ENCODE measurements around the gene ZNF789.

The ZNF789 gene

DNA sequence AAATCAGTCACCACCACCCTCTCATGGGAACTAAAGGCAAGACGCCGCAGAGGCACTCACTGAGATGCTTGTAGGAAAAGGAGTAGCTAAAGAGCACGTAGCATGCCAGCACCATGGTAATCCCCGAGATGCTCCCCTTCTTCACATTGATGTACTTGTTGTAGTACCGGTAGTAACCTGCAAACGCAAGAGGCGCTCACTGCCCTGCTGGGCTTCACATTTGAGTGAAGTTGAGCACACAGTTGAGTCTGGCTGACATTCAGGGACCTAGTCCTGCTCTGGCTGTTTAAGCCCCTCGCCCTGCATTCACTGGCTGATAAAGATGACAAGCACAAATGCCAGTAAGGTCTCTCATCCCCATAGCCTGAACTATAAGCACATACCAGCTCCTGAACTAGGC lies 13.6 kb upstream of the ZNF789 start:
- DNase-seq: peak; percentile 13

DNA sequence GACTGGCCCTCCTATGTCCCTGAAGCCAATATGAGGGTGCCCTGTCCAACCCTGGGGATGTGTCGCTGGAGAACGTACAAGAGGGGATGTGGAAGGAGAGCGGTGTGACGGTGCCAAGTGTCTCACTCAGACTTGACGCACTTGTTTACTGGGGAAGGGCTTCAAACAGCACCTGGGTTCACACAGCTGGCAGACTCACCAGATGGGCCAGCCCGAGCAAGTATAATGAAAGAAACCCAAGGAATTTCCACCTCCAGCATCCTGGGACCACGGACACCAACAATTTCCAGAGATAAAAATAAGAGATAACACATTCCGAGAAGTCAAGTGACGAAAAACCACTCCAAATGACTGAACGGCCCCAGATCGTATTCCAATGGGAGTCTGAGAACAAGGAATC lies 12.0 kb upstream of the ZNF789 start:
- no peak for DNase-seq

DNA sequence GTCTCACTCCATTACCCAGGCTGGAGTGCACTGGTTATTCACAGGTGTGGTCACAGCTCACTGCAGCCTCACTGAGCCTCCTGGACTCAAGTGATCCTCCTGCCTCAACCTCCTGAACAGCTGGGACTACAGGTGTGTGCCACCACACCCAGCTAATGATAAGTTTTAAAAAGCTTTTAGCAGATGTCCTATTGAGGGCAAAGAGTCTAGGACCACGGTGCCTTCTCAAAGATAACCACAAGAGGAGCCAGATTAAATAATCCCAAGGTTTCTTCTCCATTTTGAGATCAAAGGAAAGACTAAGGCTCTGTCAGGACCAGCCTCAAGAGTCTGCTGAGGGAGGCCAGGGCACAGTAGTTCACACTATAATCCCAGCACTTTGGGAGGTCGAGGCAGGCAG lies 11.5 kb upstream of the ZNF789 start:
- no peak for DNase-seq

DNA sequence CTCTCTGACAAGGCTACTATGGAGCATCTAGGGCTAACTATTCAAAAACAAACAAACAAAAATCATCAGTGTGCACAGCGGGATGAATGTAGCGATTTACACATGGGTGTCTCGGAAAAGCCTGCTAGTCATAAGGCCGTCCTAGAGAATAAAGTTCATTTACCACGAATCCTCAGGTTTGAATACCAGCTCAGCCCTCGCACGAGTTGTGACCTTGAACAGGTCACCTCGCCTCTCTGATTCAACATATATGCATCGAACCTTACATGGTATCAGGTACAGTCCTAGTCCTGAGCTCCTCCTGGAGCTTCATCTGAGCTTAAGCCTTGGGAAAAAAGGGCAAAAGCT lies 7.3 kb upstream of the ZNF789 start:
- no peak for DNase-seq

DNA sequence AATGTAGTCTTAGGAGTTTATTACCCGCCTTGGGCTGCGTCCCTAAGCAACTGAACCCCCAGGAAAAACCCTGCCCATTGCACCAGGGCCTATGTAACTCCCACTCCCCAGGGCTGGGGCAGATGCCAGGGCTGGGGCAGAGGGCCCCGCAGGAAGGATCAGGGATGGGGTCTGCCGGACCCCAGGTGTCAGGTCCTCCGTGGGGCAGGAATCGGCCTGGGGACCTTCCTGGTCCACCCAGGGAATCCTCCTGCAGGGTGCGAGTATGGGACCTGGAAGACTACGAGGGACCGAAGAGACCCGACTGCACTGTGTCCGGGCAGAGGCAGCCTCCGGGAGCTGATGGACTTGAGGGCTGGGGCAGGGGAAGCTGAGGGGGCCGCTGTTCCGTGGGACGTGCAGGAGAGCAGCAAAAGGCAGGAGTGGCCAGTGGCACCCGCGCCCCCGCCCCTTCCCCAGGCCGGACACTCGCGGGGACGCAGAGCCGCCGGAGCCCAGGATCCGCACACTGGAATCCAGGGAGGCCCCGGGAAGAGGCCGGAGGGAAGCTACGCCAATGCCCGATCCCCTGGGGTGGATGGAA lies 4.3 kb upstream of the ZNF789 start:
- DNase-seq: no peak

DNA sequence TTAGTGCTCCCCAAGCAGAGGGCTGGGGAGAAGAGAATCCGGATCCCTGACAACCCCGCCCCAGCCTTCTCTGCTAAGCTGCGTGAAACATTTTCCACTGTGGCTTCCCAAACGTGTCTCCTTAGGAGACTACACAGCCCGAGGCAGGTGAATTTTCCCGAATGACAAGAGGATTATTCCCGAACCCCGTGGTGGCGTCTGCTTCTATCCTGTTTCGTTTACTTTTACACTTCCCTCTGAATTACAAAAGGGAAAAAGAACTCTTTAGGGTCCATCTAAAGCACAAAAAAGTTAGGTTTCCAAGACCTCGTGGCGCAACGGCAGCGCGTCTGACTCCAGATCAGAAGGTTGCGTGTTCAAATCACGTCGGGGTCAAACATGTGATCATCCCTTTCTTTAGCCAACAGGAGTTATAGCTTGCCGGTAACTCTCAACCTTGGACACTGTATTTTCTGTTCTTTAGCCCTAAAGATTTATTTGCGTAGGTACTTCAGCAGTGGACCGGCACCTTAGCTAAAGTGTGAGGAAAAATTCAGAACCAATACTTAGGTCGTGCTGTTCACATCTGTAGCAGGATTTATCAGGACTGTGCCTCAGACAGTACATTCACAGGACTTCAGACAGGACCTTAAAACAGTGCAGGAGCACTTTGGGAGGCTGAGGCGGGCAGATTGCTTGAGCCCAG lies 3.2 kb upstream of the ZNF789 start:
- no peak for DNase-seq

DNA sequence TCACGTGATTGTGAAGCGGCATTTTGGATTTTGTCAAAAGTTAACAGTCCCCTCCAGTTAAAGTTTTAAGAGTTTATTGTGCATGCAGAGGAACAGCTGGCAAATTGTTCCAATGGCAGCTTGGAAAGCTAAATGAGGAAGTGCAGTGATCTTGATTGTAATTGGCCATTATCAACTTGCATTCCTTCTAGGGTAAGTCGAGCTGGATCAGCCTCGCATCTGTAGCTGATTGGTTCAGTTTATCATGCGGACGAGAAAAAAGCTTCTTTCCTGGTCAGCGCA lies 566 bp downstream of the ZNF789 start:
- peak; percentile 82 for DNase-seq

DNA sequence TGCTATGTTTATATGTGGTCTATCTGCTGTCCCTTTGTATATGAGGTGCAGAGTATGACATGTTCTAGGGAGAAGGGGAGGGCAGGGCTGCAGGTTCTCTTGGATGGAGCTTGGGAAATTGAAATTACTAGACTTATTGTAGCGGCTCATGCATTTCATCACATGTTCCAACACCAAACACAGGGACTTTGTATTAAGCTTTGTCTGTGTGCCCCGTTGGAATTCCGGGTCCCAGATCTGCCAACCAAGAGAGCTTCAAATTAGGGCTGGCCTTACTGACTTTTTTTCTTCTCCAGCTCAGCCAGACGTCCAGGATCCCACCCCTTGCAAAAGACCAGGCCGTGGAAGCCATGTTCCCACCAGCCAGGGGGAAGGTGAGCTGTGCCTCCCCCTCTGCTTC lies 3.4 kb downstream of the ZNF789 start:
- DNase-seq: no peak

DNA sequence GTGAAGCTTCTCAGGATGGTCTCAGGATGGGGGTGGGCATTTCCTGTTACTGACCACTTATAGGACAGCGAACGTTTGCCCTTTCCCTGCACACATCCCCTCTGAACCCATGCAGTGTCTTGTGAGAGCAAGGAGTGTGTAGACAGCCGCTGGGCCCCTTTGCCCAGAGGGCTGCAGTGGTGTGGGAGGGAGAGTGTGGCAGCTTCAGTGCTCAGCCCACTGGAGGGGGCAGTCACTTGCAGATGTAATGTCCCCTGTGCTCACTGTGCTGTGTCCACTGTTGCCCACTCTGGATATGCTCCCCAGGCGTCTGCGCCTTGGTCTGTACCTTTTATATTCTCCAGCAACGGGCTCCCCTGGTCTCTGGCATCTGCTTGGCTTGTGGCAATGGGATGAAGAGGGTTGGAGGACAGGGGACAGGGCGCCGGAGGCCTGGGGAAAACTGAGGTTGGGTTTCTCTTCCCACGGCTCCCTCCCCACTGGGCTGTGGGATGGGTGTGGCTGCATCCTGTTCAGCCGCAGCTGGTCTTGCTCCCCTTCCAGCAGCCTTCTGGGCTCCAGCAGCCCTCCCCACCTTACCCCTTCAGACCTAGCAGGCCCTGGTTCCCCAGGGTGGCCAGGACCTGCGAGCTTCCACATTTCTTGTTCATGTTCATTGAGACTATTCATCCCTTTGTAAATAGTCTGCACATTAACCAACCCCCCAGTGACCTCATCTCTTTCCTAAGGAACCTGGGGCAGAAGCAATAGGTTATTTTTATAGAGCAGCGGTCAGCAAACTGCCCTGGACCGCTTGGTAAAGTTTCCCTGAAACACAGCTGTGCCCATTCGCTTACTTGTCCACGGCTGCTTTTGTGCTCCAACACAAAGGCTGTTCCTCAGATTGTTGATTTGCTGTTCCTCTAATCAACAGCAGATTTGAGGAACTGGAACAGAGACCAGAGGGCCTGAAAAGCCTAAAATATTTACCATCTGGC lies 6.1 kb downstream of the ZNF789 start:
- DNase-seq: peak; percentile 10

DNA sequence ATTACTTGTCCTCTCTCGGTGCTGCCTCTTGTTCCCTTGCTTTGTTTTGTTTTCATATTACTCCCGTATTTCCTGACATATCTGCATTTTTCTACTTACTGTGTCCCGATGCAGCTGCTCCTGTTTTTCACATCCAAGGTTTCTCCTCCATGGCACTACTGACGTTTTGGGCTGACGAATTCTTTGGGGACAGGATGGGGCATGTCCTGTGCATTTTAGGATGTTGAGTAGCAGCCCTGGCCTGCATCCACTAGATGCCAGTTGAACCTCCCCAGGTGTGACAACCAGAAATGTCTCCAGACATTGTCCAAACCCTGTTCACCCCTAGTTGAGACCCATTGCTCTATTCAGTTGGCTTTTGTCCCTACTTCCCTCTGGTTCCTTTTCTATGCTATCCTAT lies 12.4 kb downstream of the ZNF789 start:
- DNase-seq: no peak

DNA sequence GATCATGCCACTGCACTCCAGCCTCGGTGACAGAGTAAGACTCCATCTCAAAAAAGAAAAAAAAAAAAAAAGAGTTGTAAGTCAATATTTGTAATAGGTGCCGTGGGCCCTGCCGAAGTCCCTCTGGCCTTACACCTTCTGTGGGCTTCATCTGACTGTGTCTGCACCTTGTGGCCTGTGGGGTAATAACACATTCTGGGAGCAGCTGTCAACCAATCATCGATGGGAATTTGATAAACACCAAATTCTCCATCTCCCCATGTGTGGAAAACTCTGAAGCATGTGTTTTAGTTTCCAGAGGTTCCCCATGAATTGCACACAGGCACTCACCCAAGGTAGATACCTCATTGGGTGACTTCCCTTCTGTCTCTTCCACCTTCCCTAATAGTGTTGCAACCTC lies 16.5 kb downstream of the ZNF789 start:
- DNase-seq: no peak

DNA sequence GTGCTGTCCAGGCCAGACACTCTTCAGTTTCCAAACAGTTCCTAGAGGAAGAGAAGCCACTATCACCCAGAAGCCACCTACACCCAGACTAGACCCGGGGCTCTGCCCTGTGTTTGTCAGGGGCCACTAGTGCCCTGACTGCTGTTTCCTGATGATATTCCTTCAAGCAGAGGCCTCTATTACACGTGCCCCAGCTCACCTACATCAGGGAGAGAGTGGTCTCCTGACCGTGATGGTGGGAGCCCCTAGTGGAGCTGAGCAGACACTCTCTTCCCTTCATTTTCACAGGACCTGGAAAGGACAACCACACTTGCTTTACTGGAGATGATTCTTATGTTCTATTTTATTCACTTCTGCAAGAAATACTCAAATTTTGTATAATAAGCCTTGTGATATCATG lies 18.2 kb downstream of the ZNF789 start:
- no peak for DNase-seq

DNA sequence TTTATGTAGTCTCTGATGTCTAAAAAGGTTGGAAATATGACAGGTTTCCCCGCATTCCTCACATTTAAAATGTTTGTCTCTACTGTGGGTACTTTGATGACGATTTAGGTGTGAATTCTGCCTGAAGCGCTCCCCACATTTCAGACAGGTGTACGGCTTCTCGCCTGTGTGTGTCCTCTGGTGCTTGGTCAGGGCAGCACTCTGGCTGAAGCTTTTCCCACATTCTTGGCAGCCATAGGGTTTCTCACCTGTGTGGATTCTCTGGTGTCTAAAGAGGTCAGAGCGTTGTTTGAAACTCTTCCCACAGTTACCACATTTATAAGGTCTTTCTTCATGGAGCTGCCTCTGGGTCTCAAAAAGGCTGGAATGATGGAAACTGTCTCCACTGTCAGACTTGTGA lies 21.1 kb downstream of the ZNF789 start:
- no peak for DNase-seq

DNA sequence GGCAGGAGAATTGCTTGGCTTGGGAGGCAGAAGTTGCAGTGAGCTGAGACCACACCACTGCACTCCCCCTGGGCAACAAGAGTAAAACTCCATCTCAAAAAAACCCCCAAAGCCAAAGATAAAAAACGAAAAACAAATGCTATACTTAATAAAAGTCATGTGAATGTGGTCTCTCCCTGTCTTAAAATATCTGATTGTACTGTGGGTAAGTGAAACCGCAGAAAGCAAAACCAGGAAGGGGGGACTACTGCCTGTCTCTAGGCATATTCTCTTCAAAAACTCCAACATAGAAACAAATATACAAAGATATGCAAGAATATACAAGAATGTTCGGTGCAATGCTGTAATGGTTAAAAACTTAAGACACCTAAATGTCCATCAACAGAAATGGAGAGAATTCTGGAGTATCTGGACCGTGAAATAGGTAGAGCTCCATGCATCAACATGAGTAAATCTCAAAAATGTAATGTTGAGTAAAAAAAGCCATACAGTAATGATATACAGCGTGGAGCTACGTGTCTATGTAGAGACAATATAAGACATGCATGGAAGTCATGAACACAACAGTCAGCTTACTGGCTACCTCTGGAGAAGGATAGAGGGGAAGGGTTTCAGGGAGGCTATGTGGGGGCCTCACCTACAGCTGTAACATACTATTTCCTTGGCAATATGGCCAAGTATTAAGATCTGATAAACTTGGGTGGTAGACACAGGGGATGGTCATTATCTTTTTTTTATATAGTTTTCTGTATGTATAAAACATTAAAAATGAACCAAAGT lies 25.3 kb downstream of the ZNF789 start:
- DNase-seq: no peak

DNA sequence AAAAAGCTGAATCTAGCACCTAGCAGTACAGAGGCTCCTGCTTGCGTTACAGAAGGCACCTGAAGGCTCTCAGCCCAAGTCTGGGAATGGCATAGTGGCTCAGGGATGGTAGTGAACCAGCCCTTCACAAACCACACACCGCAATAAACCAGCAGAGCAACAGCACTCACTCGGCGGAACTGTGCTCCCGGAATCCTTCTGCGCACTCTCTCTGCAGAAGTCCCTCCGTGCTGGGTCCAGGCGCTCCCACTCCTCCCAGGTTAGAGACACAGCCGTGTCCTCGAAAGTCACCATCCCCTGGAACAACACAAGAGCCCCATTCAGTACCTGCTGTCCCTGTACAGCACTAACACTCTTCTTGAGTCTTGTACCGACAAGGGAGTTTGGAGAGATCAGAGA lies 25.9 kb downstream of the ZNF789 start:
- DNase-seq: no peak

DNA sequence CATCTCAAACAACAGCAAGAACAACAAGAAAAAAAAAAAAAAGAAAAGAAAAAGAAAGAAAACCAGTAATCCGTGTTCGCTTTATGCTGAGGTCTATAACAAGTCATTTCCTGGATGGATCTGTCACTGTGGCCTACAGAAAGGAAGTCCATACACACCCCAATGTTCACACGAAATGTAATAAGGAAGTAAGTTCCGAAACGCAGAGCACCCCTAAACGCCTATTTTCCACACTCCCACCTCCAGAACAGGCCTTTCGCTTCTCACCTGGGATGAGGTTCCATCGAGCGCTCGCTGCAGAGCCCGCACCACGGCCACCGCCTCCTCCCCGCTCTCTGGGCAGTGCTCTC lies 26.7 kb downstream of the ZNF789 start:
- DNase-seq: peak; percentile 52

DNA sequence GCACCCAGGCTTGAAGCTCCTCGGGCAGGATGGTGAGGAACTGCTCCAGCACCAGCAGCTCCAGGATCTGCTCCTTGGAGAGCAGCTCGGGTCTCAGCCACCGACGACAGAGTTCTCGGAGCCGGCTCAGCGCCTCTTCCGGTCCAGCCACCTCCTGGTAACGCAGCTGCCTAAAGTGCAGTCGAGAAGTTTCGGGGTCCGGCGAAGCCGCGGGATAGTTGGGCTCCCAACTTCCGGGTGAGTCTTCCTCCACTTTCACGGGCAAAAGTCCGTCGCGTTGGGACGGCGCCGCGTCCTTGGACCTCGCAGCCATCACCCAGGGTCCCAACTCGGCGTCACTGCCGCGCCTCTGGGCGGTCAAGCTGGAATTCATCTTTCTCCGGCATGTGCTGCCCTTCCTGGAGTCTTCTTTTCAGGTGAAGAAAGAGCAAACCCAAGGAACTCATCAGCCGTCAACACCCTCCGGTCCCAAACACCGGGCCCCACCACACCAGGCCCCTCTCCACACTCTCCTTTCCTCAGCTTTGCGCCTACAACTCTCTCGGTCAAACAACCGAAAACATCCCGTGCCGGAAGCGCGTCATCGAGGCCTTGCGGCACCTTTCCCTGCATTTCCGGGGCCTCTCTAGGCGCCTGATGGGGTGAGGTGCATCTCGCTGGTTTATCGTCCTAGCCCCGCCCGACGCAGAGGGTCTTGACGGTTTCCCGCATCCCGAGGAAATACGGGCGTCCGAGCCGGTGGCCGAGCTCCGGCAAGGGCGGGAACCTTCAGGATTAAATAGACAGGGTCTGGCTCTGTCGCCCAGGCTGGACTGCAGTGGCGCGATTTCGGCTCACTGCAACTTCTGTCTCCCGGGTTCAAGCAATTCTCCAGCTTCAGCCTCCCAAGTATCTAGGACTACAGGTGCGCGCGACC lies 27.3 kb downstream of the ZNF789 start, which contains the start of gene ZNF394:
TSS of gene ZNF394 (minus strand) at position 561 of the 916 bp plus-strand sequence. CDS start at position 373, 188 bp downstream.
- DNase-seq: peak; percentile 93

DNA sequence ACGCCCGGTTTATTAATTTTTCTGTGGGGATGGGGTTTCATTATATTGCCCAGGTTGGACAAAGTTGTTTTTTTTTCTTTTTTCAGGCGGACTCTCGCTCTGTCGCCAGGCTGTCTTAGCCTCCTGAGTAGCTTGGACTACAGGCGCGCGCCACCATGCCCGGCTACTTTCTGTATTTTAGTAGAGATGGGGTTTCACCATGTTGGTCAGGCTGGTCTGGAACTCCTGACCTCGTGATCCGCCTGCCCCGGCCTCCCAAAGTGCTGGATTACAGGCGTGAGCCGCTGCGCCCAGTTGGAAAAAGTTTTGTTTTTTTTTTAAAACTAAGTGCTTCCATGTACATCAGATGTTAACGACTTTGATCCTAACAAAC lies 27.9 kb downstream of the ZNF789 start:
- DNase-seq: no peak

DNA sequence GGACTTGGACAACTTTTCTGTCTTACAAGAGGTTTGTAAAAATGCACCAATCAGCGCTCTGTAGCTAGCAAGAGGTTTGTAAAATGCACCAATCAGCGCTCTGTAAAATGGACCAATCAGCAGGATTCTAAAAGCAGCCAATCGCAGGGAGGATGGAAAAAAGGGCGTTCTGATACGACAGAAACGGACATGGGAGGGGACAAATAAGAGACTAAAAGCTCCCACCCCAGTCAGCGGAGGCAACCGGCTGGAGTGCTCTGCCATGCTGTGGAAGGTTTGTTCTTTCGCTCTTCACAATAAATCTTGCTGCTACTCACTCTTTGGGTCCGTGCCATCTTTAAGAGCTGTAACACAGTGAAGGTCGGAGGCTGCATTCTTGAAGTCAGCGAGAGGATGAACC lies 28.5 kb downstream of the ZNF789 start:
- DNase-seq: peak; percentile 7

DNA sequence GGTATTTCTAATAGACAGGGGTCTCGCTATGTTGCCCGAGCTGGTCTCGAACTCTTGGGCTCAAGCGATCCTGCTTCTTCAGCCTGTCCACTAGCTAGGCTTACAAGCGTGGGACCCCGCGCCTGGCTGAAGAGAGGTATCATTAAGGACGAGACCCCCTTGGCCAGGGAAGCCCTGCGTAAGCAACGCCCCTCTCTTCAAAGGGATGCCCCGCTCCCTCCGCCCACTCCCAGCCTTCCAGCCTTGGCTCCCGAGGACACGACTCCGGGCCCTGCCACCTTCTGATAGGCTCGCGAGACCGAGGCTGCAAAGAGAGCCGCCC lies 31.6 kb downstream of the ZNF789 start:
- DNase-seq: no peak

DNA sequence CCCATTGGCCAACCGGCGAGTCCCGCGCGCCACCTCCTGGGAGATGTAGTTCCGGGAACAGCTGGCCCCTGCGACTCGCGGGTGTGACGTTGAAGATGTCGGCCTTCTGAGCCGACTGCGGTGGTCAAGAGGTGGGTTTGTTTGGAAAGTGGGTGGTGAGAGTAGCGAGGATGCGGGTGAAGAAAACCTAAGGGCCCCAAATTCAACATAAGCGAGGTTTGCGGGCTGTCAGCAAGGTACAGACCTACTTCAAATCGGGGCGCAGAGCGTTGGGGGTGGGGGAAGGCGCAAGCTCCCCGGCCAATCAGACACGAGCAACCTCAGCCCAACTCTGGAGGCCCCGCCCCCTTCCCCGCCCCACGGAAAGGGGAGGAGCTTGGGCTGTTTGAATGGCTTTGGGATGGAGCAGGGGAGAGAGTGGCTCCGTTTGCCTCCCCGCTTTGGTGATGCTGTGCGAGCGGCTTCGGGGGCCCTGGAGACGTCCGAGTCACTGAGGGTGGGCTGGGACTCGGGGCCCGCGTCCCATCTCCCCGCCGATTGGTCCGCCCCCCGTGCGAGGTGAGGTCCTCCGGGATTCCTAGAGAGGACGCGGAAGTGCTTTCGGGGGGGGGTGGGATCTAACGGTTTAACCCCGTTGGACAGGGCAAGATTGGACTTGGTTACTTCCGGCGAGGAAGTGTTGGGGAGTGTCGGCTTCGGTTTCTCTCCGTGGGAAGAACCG lies 32.1 kb downstream of the ZNF789 start, which contains the start of gene ZKSCAN5:
TSS of gene ZKSCAN5 (plus strand) at position 60 of the 721 bp plus-strand sequence. CDS start 1,383 bp downstream, outside the sequence.
- DNase-seq: peak; percentile 98

DNA sequence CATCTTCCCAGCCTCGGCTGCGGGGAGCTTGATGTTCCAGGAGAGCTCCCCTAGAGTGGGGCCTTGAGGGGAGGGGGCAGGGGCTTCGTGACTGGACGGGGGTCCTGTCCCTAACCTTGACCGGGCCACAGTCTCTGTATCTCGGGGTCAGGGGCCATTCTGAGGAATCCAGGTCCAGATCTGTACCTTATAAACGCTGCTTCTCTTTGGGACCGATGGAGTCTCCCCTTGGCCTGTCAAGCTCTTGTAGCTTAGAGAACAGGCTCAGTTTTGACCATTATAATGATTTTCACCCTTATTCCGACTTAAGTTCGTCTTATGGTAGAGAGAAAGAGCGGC lies 32.6 kb downstream of the ZNF789 start:
- DNase-seq: no peak

All from inflammatory macrophage treated with lipopolysaccharide for 4 hours (primary cell).